ENCODE results near the gene RPS5. TPM values are rescaled to one million over a fixed set of nuclear protein-coding genes. Genes with fewer than 3 reads are reported as not detected.
"Not testable (repeated sequence)": the region's sequence is repeated elsewhere in the genome, so short reads cannot be mapped to it uniquely, and the experiment has no call there.

RPS5 gene
- total RNA-seq, 2 donors from 2014 or later = 714 to 768 TPM

- DNase-seq (ENCODE audit: low spot score); intact Hi-C loops (cut with DNase I): not testable (repeated sequence)
Observed at GRCh38 chr19:58442986-58443385, 55.9 kb downstream of the RPS5 start.

Small RNA genes lying within 50 kb of the gene (microRNA-seq; reads per million reads assigned to microRNA genes)
- 0 to 0.26 reads per million in 2 donors for gene MIR4754 (ENCODE audit: borderline microRNAs expressed in 2 of 2)

Other genes starting within 250 kb of the RPS5 start
- gene ZNF329, start 236.5 kb upstream of the RPS5 start, total RNA-seq = 1 to 10 TPM; 6.1 to 8.9 TPM
- 10 to 100 TPM; 15.2 to 15.9 TPM for gene ZNF274, start 204.2 kb upstream of the RPS5 start, total RNA-seq
- gene ZNF544, start 158.4 kb upstream of the RPS5 start, total RNA-seq = 10 to 100 TPM; 12.2 to 15.8 TPM
- 1 to 10 TPM; 5.1 to 5.5 TPM for gene ZNF8, start 108.3 kb upstream of the RPS5 start, total RNA-seq
- 10 to 100 TPM; 17.7 to 25.0 TPM for gene ERVK3-1, start 81.9 kb upstream of the RPS5 start, total RNA-seq
- 1 to 10 TPM; 2.5 to 2.6 TPM for gene ZSCAN22, start 60.3 kb upstream of the RPS5 start, total RNA-seq
- gene A1BG, start 33.8 kb upstream of the RPS5 start, total RNA-seq = 10 to 100 TPM; 11.7 to 17.5 TPM
- gene ZNF497, start 24.5 kb upstream of the RPS5 start, total RNA-seq = under 1 TPM; 0.14 to 0.69 TPM
- gene ZNF837, start 6.2 kb upstream of the RPS5 start, total RNA-seq = 1 to 10 TPM in 1 of 2 donors, under 1 TPM in 1; 0.86 to 1.0 TPM
- not detected for gene RNF225, start 8.4 kb downstream of the RPS5 start, total RNA-seq
- 10 to 100 TPM in 1 of 2 donors, 1 to 10 TPM in 1; 7.3 to 11.7 TPM for gene ZNF584, start 21.4 kb downstream of the RPS5 start, total RNA-seq
- 1 to 10 TPM; 2.9 to 3.8 TPM for gene ZNF132, start 52.9 kb downstream of the RPS5 start, total RNA-seq
- gene ZNF324B, start 64.4 kb downstream of the RPS5 start, total RNA-seq = 1 to 10 TPM; 5.1 to 5.4 TPM
- gene ZNF324, start 79.8 kb downstream of the RPS5 start, total RNA-seq = 1 to 10 TPM; 7.0 to 7.8 TPM
- gene ZNF446, start 89.1 kb downstream of the RPS5 start, total RNA-seq = 1 to 10 TPM; 4.8 to 6.0 TPM
- 1 to 10 TPM; 7.6 to 7.9 TPM for gene SLC27A5, start 124.7 kb downstream of the RPS5 start, total RNA-seq
- 10 to 100 TPM; 11.8 to 12.1 TPM for gene ZBTB45, start 132.5 kb downstream of the RPS5 start, total RNA-seq
- 100 to 1,000 TPM; 159 to 168 TPM for gene TRIM28, start 156.8 kb downstream of the RPS5 start, total RNA-seq
- 100 to 1,000 TPM in 1 of 2 donors, 10 to 100 TPM in 1; 96.9 to 103 TPM for gene CHMP2A, start 167.8 kb downstream of the RPS5 start, total RNA-seq
- 10 to 100 TPM; 53.3 to 60.0 TPM for gene UBE2M, start 171.3 kb downstream of the RPS5 start, total RNA-seq
- 10 to 100 TPM; 10.0 to 14.0 TPM for gene MZF1, start 186.1 kb downstream of the RPS5 start, total RNA-seq